Gastrocnemius medialis (tissue), 4 donors: ENCODE measurements around the gene GLCCI1.

ENCODE experiments used
- CTCF ChIP-seq, 5 experiments: fragments of 450-650 bp in 3 of 5; fragments of 200-600 bp in 2 of 5; sonication (generic) in 2 of 5; IDR thresholded peaks in 4 of 5; conservative IDR thresholded peaks in 1 of 5; 1 replicate in 4 of 5; 2 replicates in 1 of 5; pipeline ENCODE4 v1.5.1; 2016 to 2019; ENCODE audit warnings: antibody characterized with exemption in 5 of 5, mild to moderate bottlenecking in 3 of 5, moderate library complexity in 3 of 5
- POLR2A ChIP-seq, 2 donors: fragments of 450-650 bp; IDR thresholded peaks; one replicate each; pipeline ENCODE4 v1.6.1; 2017; ENCODE audit warnings: antibody characterized with exemption in 2 of 2, mild to moderate bottlenecking in 2 of 2, moderate library complexity in 2 of 2

DNA sequence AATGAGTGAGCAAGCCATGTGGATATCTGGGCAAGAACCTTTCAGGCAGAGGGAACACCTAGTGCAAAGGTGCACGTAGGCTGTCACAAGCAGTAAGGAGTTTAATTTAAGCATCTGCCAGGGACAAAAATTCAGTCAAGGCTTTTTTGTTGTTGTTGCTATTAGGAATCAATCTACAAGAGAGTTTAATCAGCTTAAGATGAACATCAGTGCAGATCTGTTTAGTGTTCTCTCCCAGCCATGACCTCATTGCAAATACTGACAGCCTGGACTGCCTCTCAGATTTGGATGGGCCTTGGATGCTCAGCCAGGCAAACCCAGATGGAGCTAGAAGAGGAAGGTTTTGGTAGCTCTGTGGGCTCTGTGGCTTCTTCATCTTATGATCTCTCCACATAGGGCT lies 3.3 kb upstream of the GLCCI1 start:
- TF ChIP-seq CTCF (IDR thresholded peaks at IDR 0.05 in 4 of 5, conservative IDR thresholded peaks at IDR 0.05 in 1 of 5) = no peak
- no peak for TF ChIP-seq POLR2A (IDR thresholded peaks at IDR 0.05)
